ENCODE measurements around the gene ENDOU. TPM values are rescaled to one million over a fixed set of nuclear protein-coding genes. Genes with fewer than 3 reads are reported as not detected.

Gene ENDOU
- total RNA-seq, 1 donor from 2014 or later: 0.32 TPM

GRCh38 chr12:47744005-47744651 lies 18.8 kb upstream of the ENDOU start:
- ATAC-seq (peak; percentile 76), DNase-seq (peak; percentile 81)
- intact Hi-C loops (cut with DNase I): no loop called here
- Histone ChIP-seq H3K9me3 (no peaks in the 10 kb centered on the region), H3K36me3 (peaks cover 5% of the 10 kb centered on the region), H3K4me3 (no peak overlapping the region), H3K27me3 (no peaks in the 10 kb centered on the region), H3K4me1 (peaks cover 27% of the 10 kb centered on the region), H3K27ac (no peak overlapping the region)
- TF ChIP-seq, protein P1, sequence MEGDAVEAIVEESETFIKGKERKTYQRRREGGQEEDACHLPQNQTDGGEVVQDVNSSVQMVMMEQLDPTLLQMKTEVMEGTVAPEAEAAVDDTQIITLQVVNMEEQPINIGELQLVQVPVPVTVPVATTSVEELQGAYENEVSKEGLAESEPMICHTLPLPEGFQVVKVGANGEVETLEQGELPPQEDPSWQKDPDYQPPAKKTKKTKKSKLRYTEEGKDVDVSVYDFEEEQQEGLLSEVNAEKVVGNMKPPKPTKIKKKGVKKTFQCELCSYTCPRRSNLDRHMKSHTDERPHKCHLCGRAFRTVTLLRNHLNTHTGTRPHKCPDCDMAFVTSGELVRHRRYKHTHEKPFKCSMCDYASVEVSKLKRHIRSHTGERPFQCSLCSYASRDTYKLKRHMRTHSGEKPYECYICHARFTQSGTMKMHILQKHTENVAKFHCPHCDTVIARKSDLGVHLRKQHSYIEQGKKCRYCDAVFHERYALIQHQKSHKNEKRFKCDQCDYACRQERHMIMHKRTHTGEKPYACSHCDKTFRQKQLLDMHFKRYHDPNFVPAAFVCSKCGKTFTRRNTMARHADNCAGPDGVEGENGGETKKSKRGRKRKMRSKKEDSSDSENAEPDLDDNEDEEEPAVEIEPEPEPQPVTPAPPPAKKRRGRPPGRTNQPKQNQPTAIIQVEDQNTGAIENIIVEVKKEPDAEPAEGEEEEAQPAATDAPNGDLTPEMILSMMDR (IDR thresholded peaks at IDR 0.05): peak; percentile 64

DNA sequence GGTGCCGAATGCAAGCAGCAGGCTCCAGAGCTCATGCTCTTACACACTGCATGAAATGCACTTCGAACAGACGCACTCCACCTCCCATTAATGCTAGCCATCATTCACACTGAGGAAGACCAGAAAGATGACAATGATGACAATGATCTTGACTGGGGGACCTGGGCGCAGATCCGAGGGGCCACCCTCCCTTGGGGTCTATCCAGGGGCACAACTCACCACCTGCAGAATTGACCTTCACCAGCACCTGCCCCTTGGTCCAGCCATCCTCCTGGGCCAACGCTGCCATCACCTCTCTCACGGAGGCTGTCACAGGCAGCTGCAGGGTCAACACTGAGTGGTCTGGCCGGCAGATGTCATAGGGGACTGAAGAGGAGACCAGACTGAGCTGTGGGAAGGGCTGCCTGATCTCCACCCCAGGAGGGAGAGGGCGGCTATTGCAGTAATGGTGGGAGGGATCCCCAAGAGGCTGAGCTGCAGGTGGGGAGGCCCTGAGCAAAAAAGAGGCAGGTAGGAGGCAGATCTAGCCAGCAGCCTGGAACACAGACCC lies 18.1 kb upstream of the ENDOU start:
- peaks cover 27% of the 10 kb centered on the region for H3K4me1 ChIP-seq
- ATAC-seq (no peak), DNase-seq (no peak)
- H3K9me3 ChIP-seq: no peaks in the 10 kb centered on the region
- intact Hi-C loops (cut with DNase I): no loop called here
- peaks cover 5% of the 10 kb centered on the region for H3K36me3 ChIP-seq
- H3K27ac ChIP-seq: no peak overlapping the region
- H3K27me3 ChIP-seq: no peaks in the 10 kb centered on the region
- no peak overlapping the region for H3K4me3 ChIP-seq
- TF ChIP-seq, protein P1 (IDR thresholded peaks at IDR 0.05): no peak

GRCh38 chr12:47742253-47742825 lies 17.0 kb upstream of the ENDOU start:
- Histone ChIP-seq H3K27me3 (no peaks in the 10 kb centered on the region), H3K4me1 (peaks cover 36% of the 10 kb centered on the region), H3K36me3 (peaks cover 4% of the 10 kb centered on the region), H3K9me3 (no peaks in the 10 kb centered on the region), H3K27ac (no peak overlapping the region), H3K4me3 (no peak overlapping the region)
- peak; percentile 85 for DNase-seq
- TF ChIP-seq, protein P1 (IDR thresholded peaks at IDR 0.05): peak; percentile 97
- ATAC-seq: peak; percentile 53
- intact Hi-C loops (cut with DNase I): no loop called here

GRCh38 chr12:47741340-47741703 lies 16.0 kb upstream of the ENDOU start:
- Histone ChIP-seq H3K4me3 (no peak overlapping the region), H3K9me3 (no peaks in the 10 kb centered on the region), H3K27me3 (no peaks in the 10 kb centered on the region), H3K36me3 (no peaks in the 10 kb centered on the region), H3K4me1 (peaks cover 46% of the 10 kb centered on the region), H3K27ac (no peak overlapping the region)
- TF ChIP-seq, protein P1 (IDR thresholded peaks at IDR 0.05): no peak
- ATAC-seq (no peak), DNase-seq (peak; percentile 81)
- intact Hi-C loops (cut with DNase I): no loop called here

DNA sequence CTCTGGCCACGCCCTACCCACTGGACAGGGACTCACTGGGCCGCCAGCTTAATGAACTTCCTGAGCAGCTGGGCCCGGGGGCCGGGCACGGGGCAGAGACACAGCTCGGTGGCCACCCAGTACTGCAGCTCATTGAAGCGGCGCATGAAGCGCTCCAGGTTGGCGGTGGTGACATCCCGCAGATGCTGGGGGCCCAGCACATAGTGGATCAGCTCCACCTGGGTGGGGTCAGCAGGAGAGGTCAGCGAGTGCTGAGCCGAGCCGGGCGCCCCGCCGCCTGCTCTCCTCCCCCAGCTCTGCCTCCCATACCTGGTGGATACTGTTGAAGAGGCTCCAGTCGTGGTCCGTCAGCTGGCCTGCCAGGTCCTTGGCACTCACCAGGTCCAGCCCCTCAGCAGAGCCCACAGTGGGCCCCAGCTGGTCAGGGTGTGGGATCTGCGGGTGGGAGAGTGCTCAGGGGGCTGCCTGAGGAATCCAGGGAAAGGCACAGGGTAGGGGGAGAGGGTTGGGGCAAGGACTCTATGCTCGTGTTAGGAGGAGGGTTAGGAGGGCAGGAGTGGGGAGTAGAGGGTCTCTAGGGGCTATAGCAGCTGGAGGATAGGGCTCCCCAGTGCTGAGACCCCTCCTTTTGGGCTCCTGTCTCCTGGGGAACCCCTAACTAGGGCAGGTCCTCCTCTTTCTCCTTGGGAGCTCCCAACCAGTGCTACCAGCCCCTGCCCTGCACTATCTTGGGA lies 15.5 kb upstream of the ENDOU start:
- H3K27me3 ChIP-seq: no peaks in the 10 kb centered on the region
- ATAC-seq (no peak), DNase-seq (no peak)
- TF ChIP-seq, protein P1 (IDR thresholded peaks at IDR 0.05): no peak
- H3K4me3 ChIP-seq: no peak overlapping the region
- intact Hi-C loops (cut with DNase I): no loop called here
- no peaks in the 10 kb centered on the region for H3K36me3 ChIP-seq
- no peaks in the 10 kb centered on the region for H3K9me3 ChIP-seq
- peak overlapping the region; percentile 47 for H3K27ac ChIP-seq
- H3K4me1 ChIP-seq: peaks cover 52% of the 10 kb centered on the region

All from upper lobe of right lung (tissue), 1 donor.